GM21529 (cell line): ENCODE data around the gene CCSER2.
"Not testable (repeated sequence)": the region's sequence is repeated elsewhere in the genome, so short reads cannot be mapped to it uniquely, and the experiment has no call there.

Experiments
- ATAC-seq: cut with Tn5 transposase; IDR thresholded peaks from one replicate; pipeline ENCODE4 v1.9.1; 2021; ENCODE audit not compliant: unreplicated experiment

The CCSER2 gene

GRCh38 chr10:84342584-84342983, 14.2 kb downstream of the CCSER2 start:
- ATAC-seq = peak; percentile 68

GRCh38 chr10:84343831-84344230, 15.4 kb downstream of the CCSER2 start:
- no peak for ATAC-seq

- ATAC-seq = no peak
These were observed 16.1 kb downstream of the CCSER2 start for GRCh38 chr10:84344526-84344925.

- ATAC-seq = not testable (repeated sequence)
These were observed 19.2 kb downstream of the CCSER2 start for GRCh38 chr10:84347575-84348002.

- no peak for ATAC-seq
These were observed 20.1 kb downstream of the CCSER2 start for GRCh38 chr10:84348447-84348846.

GRCh38 chr10:84348860-84349259, 20.5 kb downstream of the CCSER2 start:
- ATAC-seq = no peak

- ATAC-seq = peak; percentile 98
These were observed 24.0 kb downstream of the CCSER2 start for GRCh38 chr10:84352251-84352842.

GRCh38 chr10:84353052-84353803, 24.8 kb downstream of the CCSER2 start:
- no peak for ATAC-seq

- ATAC-seq = no peak
These were observed 26.2 kb downstream of the CCSER2 start for GRCh38 chr10:84354623-84355022.

- ATAC-seq = no peak
These were observed 26.7 kb downstream of the CCSER2 start for GRCh38 chr10:84355106-84355505.

- ATAC-seq = no peak
These were observed 28.5 kb downstream of the CCSER2 start for GRCh38 chr10:84356928-84357327.

GRCh38 chr10:84358743-84359142, 30.4 kb downstream of the CCSER2 start:
- no peak for ATAC-seq

- no peak for ATAC-seq
These were observed 32.4 kb downstream of the CCSER2 start for GRCh38 chr10:84360637-84361365.

GRCh38 chr10:84365335-84365881, 37.0 kb downstream of the CCSER2 start:
- no peak for ATAC-seq

- no peak for ATAC-seq
These were observed 37.7 kb downstream of the CCSER2 start for GRCh38 chr10:84366041-84366440.

GRCh38 chr10:84367256-84367655, 38.9 kb downstream of the CCSER2 start:
- ATAC-seq = no peak

GRCh38 chr10:84368828-84369227, 40.4 kb downstream of the CCSER2 start:
- ATAC-seq = no peak

GRCh38 chr10:84370283-84370682, 41.9 kb downstream of the CCSER2 start:
- ATAC-seq = no peak

- ATAC-seq = no peak
These were observed 43.6 kb downstream of the CCSER2 start for GRCh38 chr10:84371944-84372343.

- ATAC-seq = no peak
These were observed 44.6 kb downstream of the CCSER2 start for GRCh38 chr10:84373000-84373399.

- ATAC-seq = no peak
These were observed 46.1 kb downstream of the CCSER2 start for GRCh38 chr10:84374455-84374854.

- no peak for ATAC-seq
These were observed 46.6 kb downstream of the CCSER2 start for GRCh38 chr10:84375011-84375410.
